Ishikawa (cell line): ENCODE data around the gene MORC2.

Experiments
- CEBPB ChIP-seq: IDR thresholded peaks from 2 replicates; pipeline ENCODE4 v1.6.1; 2012
- CREB1 ChIP-seq: IDR thresholded peaks from 2 replicates; pipeline ENCODE4 v1.6.1; 2012; ENCODE audit warnings: low read depth
- EGR1 ChIP-seq: IDR thresholded peaks from 2 replicates; pipeline ENCODE4 v1.6.1; 2012
- EP300 ChIP-seq: IDR thresholded peaks from 2 replicates; pipeline ENCODE4 v1.6.1; 2012; ENCODE audit warnings: borderline replicate concordance
- FOXM1 ChIP-seq: IDR thresholded peaks from 2 replicates; pipeline ENCODE4 v1.6.1; 2012; ENCODE audit warnings: low read depth, borderline replicate concordance
- NFIC ChIP-seq: IDR thresholded peaks from 2 replicates; pipeline ENCODE4 v1.6.1; 2012
- RAD21 ChIP-seq: IDR thresholded peaks from 2 replicates; pipeline ENCODE4 v1.6.1; 2012; ENCODE audit warnings: low read depth
- TAF1 ChIP-seq: IDR thresholded peaks from 2 replicates; pipeline ENCODE4 v1.6.1; 2012; ENCODE audit warnings: low read depth, mild to moderate bottlenecking
- TCF12 ChIP-seq: IDR thresholded peaks from 2 replicates; pipeline ENCODE4 v1.6.1; 2012; ENCODE audit warnings: low read depth
- TEAD4 ChIP-seq: IDR thresholded peaks from 2 replicates; pipeline ENCODE4 v1.6.1; 2012
- YY1 ChIP-seq: IDR thresholded peaks from 2 replicates; pipeline ENCODE4 v1.6.1; 2012; ENCODE audit warnings: low read depth
- ZBTB7A ChIP-seq: IDR thresholded peaks from 2 replicates; pipeline ENCODE4 v1.6.1; 2012; ENCODE audit warnings: low read depth
- TF ChIP-seq, protein P1 (sequence below): IDR thresholded peaks from 2 replicates; pipeline ENCODE4 v1.6.1; 2012
- TF ChIP-seq, protein P2 (sequence below): IDR thresholded peaks from 2 replicates; pipeline ENCODE4 v1.6.1; 2012
- TF ChIP-seq, protein P3 (sequence below): IDR thresholded peaks from 2 replicates; pipeline ENCODE4 v1.6.1; 2012; ENCODE audit warnings: low read depth, mild to moderate bottlenecking

Gene MORC2

DNA sequence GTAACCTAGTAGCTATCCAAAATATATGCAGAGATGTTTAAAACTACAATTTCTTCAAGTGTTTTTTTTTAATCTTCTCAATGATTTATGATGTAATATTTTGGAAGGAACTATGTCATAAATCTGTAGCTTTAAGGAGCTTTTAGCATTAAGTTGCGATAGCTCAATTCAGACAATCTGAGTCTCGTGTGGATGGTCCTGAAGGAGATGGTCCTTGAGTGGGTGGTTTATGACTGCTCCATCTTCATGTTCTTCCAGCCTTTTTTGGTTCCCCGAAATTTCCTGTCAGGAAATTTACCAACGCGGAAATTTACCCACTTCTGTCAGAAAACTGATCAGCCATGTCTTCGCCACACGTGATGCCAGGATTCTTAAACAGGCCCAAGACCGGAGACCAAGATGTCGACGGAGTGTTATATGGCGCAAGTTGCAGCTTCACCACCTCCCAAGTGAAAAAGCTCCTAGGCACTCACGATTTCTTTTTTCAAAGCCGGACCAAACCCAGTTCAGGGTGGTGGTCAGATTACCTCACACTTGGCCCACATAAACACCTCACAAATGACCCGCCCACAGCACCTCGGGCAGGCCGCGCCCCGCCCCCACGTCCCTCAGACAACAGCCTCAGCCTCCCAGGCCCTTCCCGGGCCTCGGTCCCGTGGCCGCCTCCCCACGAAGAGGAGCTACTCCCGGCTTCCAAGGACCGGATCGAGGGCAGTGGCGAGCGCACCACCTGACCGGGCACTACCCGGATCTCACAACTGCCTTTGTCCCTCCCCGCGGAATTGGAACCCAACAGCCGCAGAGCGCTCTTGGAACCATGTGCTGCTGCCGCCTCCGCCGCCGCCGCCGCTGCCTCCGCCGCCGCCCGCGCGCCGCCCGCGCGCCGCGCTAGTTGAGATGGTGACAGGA, at the start of gene MORC2:
MORC2 (minus strand) TSS at position 760 of the 909 bp plus-strand sequence. CDS start 885 bp downstream, outside the sequence.
- TF ChIP-seq EGR1 (0 out of 2 replicates have a peak, but pooled peaks have one; percentile 19), NFIC (no peak; the same call in 1 of the 2 replicates), CREB1 (no peak), CEBPB (0 out of 2 replicates have a peak, but pooled peaks have one; percentile 12), EP300 (no peak; the same call in 1 of the 2 replicates), YY1 (no peak), TEAD4 (no peak), FOXM1 (no peak), TCF12 (no peak), TAF1 (peak; percentile 37; the same call in 1 of the 2 replicates), RAD21 (no peak), ZBTB7A (no peak)
- TF ChIP-seq, protein P1, sequence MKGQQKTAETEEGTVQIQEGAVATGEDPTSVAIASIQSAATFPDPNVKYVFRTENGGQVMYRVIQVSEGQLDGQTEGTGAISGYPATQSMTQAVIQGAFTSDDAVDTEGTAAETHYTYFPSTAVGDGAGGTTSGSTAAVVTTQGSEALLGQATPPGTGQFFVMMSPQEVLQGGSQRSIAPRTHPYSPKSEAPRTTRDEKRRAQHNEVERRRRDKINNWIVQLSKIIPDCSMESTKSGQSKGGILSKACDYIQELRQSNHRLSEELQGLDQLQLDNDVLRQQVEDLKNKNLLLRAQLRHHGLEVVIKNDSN = peak; percentile 71
- TF ChIP-seq, protein P2, sequence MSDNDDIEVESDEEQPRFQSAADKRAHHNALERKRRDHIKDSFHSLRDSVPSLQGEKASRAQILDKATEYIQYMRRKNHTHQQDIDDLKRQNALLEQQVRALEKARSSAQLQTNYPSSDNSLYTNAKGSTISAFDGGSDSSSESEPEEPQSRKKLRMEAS = no peak; the same call in 1 of the 2 replicates
- TF ChIP-seq, protein P3, sequence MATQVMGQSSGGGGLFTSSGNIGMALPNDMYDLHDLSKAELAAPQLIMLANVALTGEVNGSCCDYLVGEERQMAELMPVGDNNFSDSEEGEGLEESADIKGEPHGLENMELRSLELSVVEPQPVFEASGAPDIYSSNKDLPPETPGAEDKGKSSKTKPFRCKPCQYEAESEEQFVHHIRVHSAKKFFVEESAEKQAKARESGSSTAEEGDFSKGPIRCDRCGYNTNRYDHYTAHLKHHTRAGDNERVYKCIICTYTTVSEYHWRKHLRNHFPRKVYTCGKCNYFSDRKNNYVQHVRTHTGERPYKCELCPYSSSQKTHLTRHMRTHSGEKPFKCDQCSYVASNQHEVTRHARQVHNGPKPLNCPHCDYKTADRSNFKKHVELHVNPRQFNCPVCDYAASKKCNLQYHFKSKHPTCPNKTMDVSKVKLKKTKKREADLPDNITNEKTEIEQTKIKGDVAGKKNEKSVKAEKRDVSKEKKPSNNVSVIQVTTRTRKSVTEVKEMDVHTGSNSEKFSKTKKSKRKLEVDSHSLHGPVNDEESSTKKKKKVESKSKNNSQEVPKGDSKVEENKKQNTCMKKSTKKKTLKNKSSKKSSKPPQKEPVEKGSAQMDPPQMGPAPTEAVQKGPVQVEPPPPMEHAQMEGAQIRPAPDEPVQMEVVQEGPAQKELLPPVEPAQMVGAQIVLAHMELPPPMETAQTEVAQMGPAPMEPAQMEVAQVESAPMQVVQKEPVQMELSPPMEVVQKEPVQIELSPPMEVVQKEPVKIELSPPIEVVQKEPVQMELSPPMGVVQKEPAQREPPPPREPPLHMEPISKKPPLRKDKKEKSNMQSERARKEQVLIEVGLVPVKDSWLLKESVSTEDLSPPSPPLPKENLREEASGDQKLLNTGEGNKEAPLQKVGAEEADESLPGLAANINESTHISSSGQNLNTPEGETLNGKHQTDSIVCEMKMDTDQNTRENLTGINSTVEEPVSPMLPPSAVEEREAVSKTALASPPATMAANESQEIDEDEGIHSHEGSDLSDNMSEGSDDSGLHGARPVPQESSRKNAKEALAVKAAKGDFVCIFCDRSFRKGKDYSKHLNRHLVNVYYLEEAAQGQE = 0 out of 2 replicates have a peak, but pooled peaks have one; percentile 7

DNA sequence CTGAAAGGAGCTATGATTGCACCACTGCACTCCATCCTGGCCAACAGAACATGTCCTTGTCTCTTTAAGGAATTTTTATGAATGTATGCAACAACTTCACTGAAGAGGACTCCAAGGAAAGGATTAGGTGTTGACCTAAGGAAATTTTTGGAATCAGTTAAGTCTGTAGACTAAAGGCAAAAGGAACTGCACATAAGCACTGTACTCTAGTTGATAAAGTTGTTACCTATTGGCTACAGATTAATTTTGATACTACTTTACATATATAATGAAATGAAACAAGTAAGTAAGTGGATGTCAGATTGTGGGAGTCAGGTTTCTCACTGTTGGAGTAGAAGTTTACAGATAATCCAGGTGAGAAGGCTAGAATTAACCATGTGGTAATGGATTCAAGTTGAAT, 37.0 kb upstream of the MORC2 start:
- no peak for TF ChIP-seq CREB1
- TF ChIP-seq TEAD4 = no peak
- TF ChIP-seq FOXM1 = no peak
- TF ChIP-seq, protein P3 = no peak
- no peak for TF ChIP-seq YY1

DNA sequence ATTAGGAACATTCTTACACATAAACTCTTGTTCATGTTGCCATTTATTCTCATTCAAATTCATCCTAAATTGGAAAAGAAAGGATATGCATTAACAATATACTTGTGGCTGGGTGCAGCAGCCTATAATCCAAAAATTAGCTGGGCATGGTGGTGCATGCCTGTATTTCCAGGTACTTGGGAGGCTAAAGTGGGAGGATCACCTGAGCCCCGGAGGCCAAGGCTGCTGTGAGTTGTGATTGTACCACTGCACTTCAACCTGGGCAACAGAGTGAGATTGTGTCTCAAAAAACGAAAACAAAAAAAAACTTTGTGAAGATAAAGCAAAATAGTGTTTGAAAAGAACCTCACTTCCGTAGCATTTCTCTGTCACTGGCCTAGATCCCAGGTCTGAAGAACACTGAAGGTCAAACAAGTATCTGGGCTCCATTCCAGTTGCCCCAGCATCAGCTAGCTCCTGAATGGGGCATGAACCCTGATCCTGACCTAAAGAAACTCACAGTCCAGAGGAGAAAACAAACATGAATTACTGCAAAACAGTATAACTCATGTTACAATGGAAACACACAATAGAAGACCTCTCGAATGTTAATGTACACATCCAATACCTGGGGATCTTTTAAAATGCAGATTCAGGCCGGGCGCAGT, 32.7 kb upstream of the MORC2 start:
- TF ChIP-seq EGR1 (no peak), NFIC (no peak), RAD21 (no peak)

DNA sequence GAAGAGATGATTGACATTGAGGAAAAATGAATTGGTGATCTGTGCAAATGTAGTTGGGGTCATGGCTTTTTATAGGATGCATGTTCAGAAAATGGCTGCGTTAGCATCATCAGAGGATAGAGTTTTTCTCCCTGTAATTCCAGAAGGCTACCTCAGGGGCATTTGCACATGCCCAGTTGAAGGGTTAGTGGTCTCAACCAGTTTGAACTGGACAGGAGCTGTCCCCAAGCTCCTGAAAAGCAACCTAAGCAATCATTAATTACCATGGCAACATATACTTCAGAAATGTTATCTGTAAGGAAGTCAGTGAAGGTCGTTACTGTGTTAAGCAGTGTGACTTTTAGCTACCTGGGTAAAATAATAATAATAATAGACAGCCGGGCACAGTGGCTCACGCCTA, 29.8 kb upstream of the MORC2 start:
- no peak for TF ChIP-seq EGR1
- TF ChIP-seq TAF1 = no peak
- TF ChIP-seq RAD21 = no peak
- TF ChIP-seq YY1 = no peak
- TF ChIP-seq CREB1 = no peak
- TF ChIP-seq NFIC = no peak
- TF ChIP-seq, protein P2 = no peak
- TF ChIP-seq FOXM1 = no peak
- TF ChIP-seq, protein P1 = no peak
- no peak for TF ChIP-seq EP300
- TF ChIP-seq TCF12 = no peak
- TF ChIP-seq, protein P3 = no peak
- no peak for TF ChIP-seq TEAD4
- TF ChIP-seq CEBPB = no peak
- TF ChIP-seq ZBTB7A = no peak
